K562 (cell line): ENCODE measurements around the gene CFAP20. TPM values are rescaled to one million over a fixed set of nuclear protein-coding genes. Genes with fewer than 3 reads are reported as not detected.

Source experiments
- ATAC-seq: fragments of 200-7000 bp; cut with Tn5 transposase; 3 replicates; pipeline ENCODE4 v1.9.1; 2020; ENCODE audit warnings: moderate library complexity
- BruUV-seq: library from RNA; stranded (reverse); fragments of 400-500 nt; replicated peaks from 2 replicates; lab custom pipeline; 2021; lab: Mats Ljungman, UMichigan
- CTCF ChIA-PET: fragments of 300-600 bp; formaldehyde crosslinking; extraction: SDS; loops from one replicate; lab custom pipeline; 2021; ENCODE audit warnings: low intra/inter-chr PET ratio; lab: Yijun Ruan, JAX
- POLR2A ChIA-PET: fragments of 300-600, 350-650 bp; sonication (Branson Sonifier 250); formaldehyde crosslinking; extraction: SDS; loops from one replicate; lab custom pipeline; 2021; ENCODE audit warnings: antibody characterized with exemption, inconsistent platforms; lab: Yijun Ruan, JAX
- DNase-seq, 4 experiments: peaks; one replicate each; pipeline versions ENCODE4 v3.0.0 to v3.0.0-alpha.2; 2011 to 2018; ENCODE audit warnings: low spot score in 3 of 4, mixed read lengths in 3 of 4; ENCODE audit errors: extremely low read depth in 1 of 4
- FAIRE-seq: peaks from 2 replicates; lab custom pipeline; 2011; peaks lifted over from hg19 to GRCh38; lab: Jason Lieb, UNC
- H2AFZ ChIP-seq: 2 replicates; pipeline ENCODE4 v1.6.0; 2011; ENCODE audit warnings: low read depth, low read length, control low read depth, inconsistent platforms
- H3K27ac ChIP-seq: fragments of 200-600 bp; 3 replicates; pipeline ENCODE4 v1.8.0; 2011; ENCODE audit warnings: low read depth, mild to moderate bottlenecking, control low read depth, inconsistent platforms, low read length, moderate library complexity, mixed read lengths; ENCODE audit errors: extremely low read depth
- H3K27me3 ChIP-seq, 2 experiments: fragments of 300-600 bp in 1 of 2; 2 replicates in 1 of 2; 3 replicates in 1 of 2; pipeline versions ENCODE4 v1.6.0 to v1.8.0; 2011; ENCODE audit warnings: inconsistent platforms in 2 of 2, low read length in 2 of 2, mild to moderate bottlenecking in 1 of 2, mixed read lengths in 1 of 2, moderate library complexity in 1 of 2; ENCODE audit not compliant: control insufficient read depth in 2 of 2, insufficient read depth in 2 of 2
- H3K36me3 ChIP-seq: fragments of 300-600 bp; 3 replicates; pipeline ENCODE4 v1.8.0; 2011; ENCODE audit warnings: mild to moderate bottlenecking, low read length, inconsistent platforms; ENCODE audit not compliant: control insufficient read depth, insufficient read depth
- H3K4me1 ChIP-seq, 2 experiments: fragments of 200-600 bp in 1 of 2; replicated peaks in 1 of 2; 2 replicates in 1 of 2; 3 replicates in 1 of 2; pipeline versions ENCODE4 v1.5.1 to v1.8.0; 2011; ENCODE audit warnings: inconsistent platforms in 2 of 2, low read length in 2 of 2, mild to moderate bottlenecking in 1 of 2, mixed read lengths in 1 of 2, moderate library complexity in 1 of 2; ENCODE audit not compliant: control insufficient read depth in 2 of 2, insufficient read depth in 2 of 2
- H3K4me2 ChIP-seq: 2 replicates; pipeline ENCODE4 v1.6.1; 2011; ENCODE audit warnings: low read length, control low read depth, inconsistent platforms, mixed read lengths; ENCODE audit not compliant: insufficient read depth
- H3K4me3 ChIP-seq: fragments of 200-600 bp; sonication (generic), shearing (Covaris generic); 2 replicates; pipeline ENCODE4 v1.5.1; 2016; ENCODE audit warnings: control low read depth, inconsistent platforms
- H3K79me2 ChIP-seq: fragments of 200-600 bp; 3 replicates; pipeline ENCODE4 v1.8.0; 2011; ENCODE audit warnings: low read length, inconsistent platforms; ENCODE audit not compliant: control insufficient read depth, insufficient read depth
- H3K9ac ChIP-seq, 2 experiments: 2 replicates each; pipeline versions ENCODE4 v1.6.0 to v1.6.1; 2011; ENCODE audit warnings: low read depth in 2 of 2, low read length in 2 of 2, control low read depth in 1 of 2, inconsistent platforms in 1 of 2, mild to moderate bottlenecking in 1 of 2, mixed read lengths in 1 of 2; ENCODE audit not compliant: insufficient read depth in 1 of 2
- H3K9me1 ChIP-seq: one replicate; pipeline ENCODE4 v1.6.0; 2011; ENCODE audit warnings: inconsistent platforms, mild to moderate bottlenecking, low read length, moderate library complexity; ENCODE audit not compliant: control insufficient read depth, insufficient read depth
- H3K9me3 ChIP-seq: replicated peaks from 2 replicates; pipeline ENCODE4 v1.5.1; 2011; ENCODE audit warnings: low read depth, low read length, inconsistent platforms; ENCODE audit not compliant: control insufficient read depth, insufficient read depth
- H4K20me1 ChIP-seq: replicated peaks from 2 replicates; pipeline ENCODE4 v1.6.1; 2011; ENCODE audit warnings: low read length, inconsistent platforms, mixed read lengths; ENCODE audit not compliant: control insufficient read depth, insufficient read depth
- CTCF ChIP-seq, 3 experiments: IDR thresholded peaks in 2 of 3; conservative IDR thresholded peaks in 1 of 3; 2 replicates each; pipeline ENCODE4 v1.5.1; 2011 to 2012; ENCODE audit warnings: low read length in 3 of 3, mild to moderate bottlenecking in 3 of 3, control low read depth in 2 of 3, improper control_type of control experiment in 1 of 3, inconsistent platforms in 1 of 3, low read depth in 1 of 3, mixed read lengths in 1 of 3, moderate library complexity in 1 of 3; ENCODE audit not compliant: insufficient read depth in 2 of 3
- FUS ChIP-seq: fragments of 200-400 bp; formaldehyde crosslinking; optimal IDR thresholded peaks from 2 replicates; pipeline ENCODE3; 2017; ENCODE audit warnings: low read depth, low read length
- MAX ChIP-seq: sonication (generic); formaldehyde crosslinking; IDR thresholded peaks from 2 replicates; pipeline ENCODE4 v1.9.0; 2022; ENCODE audit warnings: mild to moderate bottlenecking, missing genetic modification reagents
- RFX5 ChIP-seq: IDR thresholded peaks from 2 replicates; pipeline ENCODE4 v1.6.1; 2011; ENCODE audit warnings: low read depth, mild to moderate bottlenecking, improper control_type of control experiment, low read length
- ZBED1 ChIP-seq: IDR thresholded peaks from 2 replicates; pipeline ENCODE4 v1.6.1; 2014
- ZNF165 ChIP-seq: fragments of 250-450 bp; sonication (Bioruptor Pico); IDR thresholded peaks from 2 replicates; pipeline ENCODE4 v1.4.0; 2020; ENCODE audit warnings: borderline replicate concordance
- ZNF347 ChIP-seq: fragments of 450-650 bp; formaldehyde crosslinking; IDR thresholded peaks from 2 replicates; pipeline ENCODE4 v1.4.0; 2020; ENCODE audit warnings: low read depth, mild to moderate bottlenecking, moderate library complexity
- ZNF785 ChIP-seq: fragments of 250-450 bp; sonication (Bioruptor Pico); IDR thresholded peaks from 2 replicates; pipeline ENCODE4 v1.4.0; 2020; ENCODE audit warnings: mild to moderate bottlenecking
- WGBS: fragments of 100-300 bp; shearing (Covaris generic); methylation state at CpG from one replicate; pipeline ENCODE4 v1.1.6; 2016; ENCODE audit warnings: low coverage, mixed read lengths; ENCODE audit not compliant: insufficient coverage; ENCODE audit errors: missing lambda C conversion rate; 5-methylcytosine and 5-hydroxymethylcytosine counted together
- in situ Hi-C: fragments of 300-500 bp; cut with MboI; formaldehyde crosslinking; loops from 4 replicates; pipeline ENCODE4 v1.15.0; 2018; ENCODE audit warnings: inconsistent platforms, mixed read lengths
- intact Hi-C: fragments of 100-400 bp; cut with micrococcal nuclease; formaldehyde crosslinking; loops from 2 replicates; pipeline ENCODE4 v1.14.2; 2022
- polyA plus RNA-seq, 8 experiments: library from polyadenylated mRNA; depleted of rRNA in 4 of 8; stranded (reverse) in 5 of 8; unstranded in 3 of 8; fragments of >200 nt; fragmentation: Nextera tagmentation in 2 of 8; fragmentation: Illumina TruSeq in 1 of 8; extraction: Ambion mirVana in 2 of 8; extraction: Trizol in 1 of 8; gene quantifications; 2 replicates each; pipeline versions ENCODE4 v1.2.1 to v1.2.3, GENCODE V29; 2011 to 2014; ENCODE audit warnings: inconsistent platforms in 1 of 8, missing spikeins in 1 of 8
- total RNA-seq, 7 experiments: library from RNA; depleted of rRNA in 6 of 7; stranded (reverse); fragments of >200 nt in 6 of 7; fragmentation: Illumina TruSeq in 2 of 7; extraction: Trizol in 2 of 7; gene quantifications; 2 replicates each; pipeline versions ENCODE4 v1.2.1 to v1.2.3, GENCODE V29; 2011 to 2021; ENCODE audit warnings: low replicate concordance in 1 of 7

CFAP20 gene
- total and polyA plus RNA-seq, 9 of the 15 experiments (the other 6 are each of a cell fraction or from before 2014, with no cell fraction given), result 20.5 to 90.5 (median 75.3) TPM

GRCh38 chr16:58155839-58156238, 26.7 kb upstream of the CFAP20 start:
- no TSS peak for BruUV-seq
- TF ChIP-seq CTCF (IDR thresholded peaks at IDR 0.05 in 2 of 3, conservative IDR thresholded peaks at IDR 0.05 in 1 of 3; ENCODE audit: insufficient read depth in 2 of 3, low read depth in 1 of 3, low read length in 3 of 3), result no peak
- no peak for TF ChIP-seq ZNF165 (CRISPR knock-in tag)
- no peak for TF ChIP-seq FUS
- no peak for TF ChIP-seq ZNF785 (CRISPR knock-in tag)
- no peak for TF ChIP-seq ZNF347 (CRISPR knock-in tag)
- no peak for TF ChIP-seq MAX (CRISPR knock-in tag)
- TF ChIP-seq ZBED1, result no peak
- no peak for TF ChIP-seq RFX5
- in situ Hi-C loops (no loop called here), intact Hi-C loops (no loop called here)
- Histone ChIP-seq H3K9ac (no peak overlapping the region), H3K79me2 (no peaks in the 10 kb centered on the region), H3K9me1 (no peaks in the 10 kb centered on the region), H4K20me1 (no peaks in the 10 kb centered on the region), H3K4me2 (no peak overlapping the region), H3K27ac (no peak overlapping the region), H3K27me3 (no peaks in the 10 kb centered on the region), H3K9me3 (no peaks in the 10 kb centered on the region), H3K4me3 (no peak overlapping the region), H2AFZ (no peak overlapping the region), H3K36me3 (peaks cover 12% of the 10 kb centered on the region; the same call in 1 of the 3 replicates), H3K4me1 (no peaks in the 10 kb centered on the region)
- CTCF ChIA-PET, result no interaction called here
- no peak for ATAC-seq
- no peak for DNase-seq
- POLR2A ChIA-PET, result no interaction called here
- no peak for FAIRE-seq
- 10% methylated on average over 2 of the region's 2 CpGs for WGBS
